HG03060 (cell line): ENCODE data around the gene TMEM212.
A peak's percentile ranks its signal among the peaks of the same experiment; 100 is the strongest.

ENCODE experiments used
- ATAC-seq: cut with Tn5 transposase; IDR thresholded peaks from one replicate; pipeline ENCODE4 v1.9.1; 2021; ENCODE audit warnings: low read depth, moderate number of reproducible peaks; ENCODE audit not compliant: unreplicated experiment

Gene TMEM212

GRCh38 chr3:171833789-171834460 is 9.2 kb upstream of the TMEM212 start:
- no peak for ATAC-seq

DNA sequence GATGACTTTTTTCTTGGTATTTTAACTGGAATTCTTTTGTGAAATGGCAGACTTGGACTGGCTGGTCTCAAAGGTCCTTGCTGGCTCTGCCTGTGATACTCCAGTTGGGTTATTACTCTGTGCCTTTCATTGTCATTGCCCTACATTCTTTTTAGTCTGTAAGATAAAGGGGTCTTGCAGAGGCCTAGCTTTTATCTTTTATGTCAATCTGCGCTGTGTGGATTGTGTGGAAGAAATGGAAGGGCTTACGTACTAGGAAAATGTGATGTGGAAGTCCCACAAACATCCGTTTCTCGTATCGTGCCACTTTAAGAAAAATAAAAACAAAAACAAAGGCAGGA is 8.7 kb upstream of the TMEM212 start:
- no peak for ATAC-seq

- no peak for ATAC-seq
These were observed 8.0 kb upstream of the TMEM212 start for GRCh38 chr3:171835116-171835515.

- ATAC-seq, result no peak
These were observed 7.5 kb upstream of the TMEM212 start for GRCh38 chr3:171835613-171836012.

- no peak for ATAC-seq
These were observed 6.3 kb upstream of the TMEM212 start for GRCh38 chr3:171836855-171837254.

- ATAC-seq, result no peak
These were observed 5.5 kb upstream of the TMEM212 start for GRCh38 chr3:171837698-171838097.

- ATAC-seq, result no peak
These were observed 4.9 kb upstream of the TMEM212 start for GRCh38 chr3:171838218-171838720.

- no peak for ATAC-seq
These were observed 3.9 kb upstream of the TMEM212 start for GRCh38 chr3:171839270-171839669.

DNA sequence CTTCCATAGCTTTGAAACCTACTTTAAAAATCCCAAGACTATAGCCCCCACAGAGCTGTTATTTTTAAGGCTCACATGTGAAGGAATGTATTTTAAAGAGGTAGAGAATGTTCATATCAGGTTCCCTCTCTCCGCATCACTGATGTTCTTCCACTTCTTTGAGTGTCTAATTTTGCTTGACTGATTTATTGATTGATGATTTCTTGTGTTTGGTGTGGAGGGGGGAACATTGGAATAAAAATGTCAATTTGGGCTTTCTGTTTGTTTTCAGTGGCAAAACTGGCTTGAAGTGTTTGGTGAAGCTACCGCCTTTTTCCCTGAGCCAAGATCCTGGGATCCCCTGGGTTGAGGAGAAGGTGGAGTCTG is 2.7 kb upstream of the TMEM212 start:
- no peak for ATAC-seq

DNA sequence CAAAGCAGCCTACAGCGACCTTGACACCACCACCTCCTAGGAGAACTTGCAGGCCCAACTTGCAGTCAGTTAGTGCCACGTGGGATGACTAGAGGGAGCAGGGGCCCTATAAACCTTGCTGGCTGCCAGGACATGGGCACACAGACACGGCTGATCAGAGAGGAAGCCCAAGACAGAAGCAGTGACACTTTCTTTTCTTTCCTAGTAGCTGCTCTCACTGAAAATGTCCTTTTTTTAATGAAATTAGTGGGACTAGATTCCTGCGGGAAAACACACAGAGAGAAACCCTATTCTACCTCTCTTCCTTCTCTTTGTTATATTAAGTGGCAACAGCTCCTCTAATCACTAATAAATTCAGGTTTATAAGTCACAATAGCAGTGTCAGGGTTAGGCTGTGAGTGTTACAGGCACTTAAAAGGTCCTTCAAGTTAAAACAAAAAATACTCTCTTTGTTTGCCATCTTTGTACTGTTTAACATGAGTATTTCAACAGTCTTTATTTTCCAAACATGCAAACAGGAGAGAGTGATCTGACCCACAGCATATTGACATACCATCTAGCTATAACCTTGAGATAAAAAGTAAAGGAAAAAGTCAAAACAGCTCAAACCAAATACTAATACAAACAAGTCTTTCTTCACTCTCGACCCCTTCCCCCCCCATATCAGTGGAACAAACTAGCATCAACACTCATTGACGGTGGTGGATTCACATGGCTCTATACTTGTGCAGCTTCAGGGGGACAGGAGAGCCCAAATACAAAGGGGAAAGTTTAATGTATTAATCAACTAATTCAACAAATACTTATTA is 2.1 kb upstream of the TMEM212 start:
- ATAC-seq, result no peak

DNA sequence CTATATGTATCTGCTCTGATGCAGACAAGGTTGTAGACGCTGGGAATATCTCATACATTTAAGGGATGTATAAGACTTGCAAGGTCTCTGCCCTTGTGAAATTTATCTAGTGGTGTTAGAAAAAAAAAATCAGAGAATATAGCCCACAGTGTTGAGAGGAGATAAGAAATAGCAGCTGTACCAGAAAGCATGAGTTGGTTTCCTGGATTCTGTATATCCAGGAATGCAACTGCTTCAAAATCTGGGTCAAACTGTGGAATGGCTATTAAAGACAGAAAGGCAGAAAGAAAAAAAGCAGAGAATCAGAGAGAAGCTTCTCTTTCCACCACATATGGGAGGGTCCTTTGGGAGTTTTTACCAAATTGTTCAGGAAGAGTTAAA is 1.5 kb upstream of the TMEM212 start:
- no peak for ATAC-seq

GRCh38 chr3:171844873-171845272 is 1.7 kb downstream of the TMEM212 start:
- no peak for ATAC-seq

GRCh38 chr3:171845481-171846284 is 2.5 kb downstream of the TMEM212 start:
- no peak for ATAC-seq

DNA sequence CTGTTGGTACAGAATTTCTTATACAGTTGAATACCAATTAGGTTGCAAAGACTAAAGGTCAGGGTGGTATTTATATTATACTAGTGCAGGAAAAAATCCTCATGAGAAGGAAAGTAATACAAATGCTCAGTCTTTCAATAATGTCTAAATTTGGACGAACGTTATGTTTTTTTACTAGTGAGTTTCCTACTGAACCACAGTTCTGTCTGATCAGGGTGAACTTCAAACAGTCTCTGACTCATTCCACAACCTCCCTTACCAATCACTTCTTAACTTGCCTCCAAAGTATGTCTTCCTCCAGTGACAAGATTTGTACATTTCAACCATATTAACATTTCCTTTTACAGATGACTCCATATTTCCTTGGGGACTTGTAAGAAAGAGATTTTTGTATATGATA is 3.4 kb downstream of the TMEM212 start:
- peak; percentile 97 for ATAC-seq

- ATAC-seq, result no peak
These were observed 4.0 kb downstream of the TMEM212 start for GRCh38 chr3:171847133-171847532.

- ATAC-seq, result no peak
These were observed 4.6 kb downstream of the TMEM212 start for GRCh38 chr3:171847595-171848259.

GRCh38 chr3:171849617-171850319 is 6.6 kb downstream of the TMEM212 start:
- ATAC-seq, result no peak

GRCh38 chr3:171850320-171850959 is 7.3 kb downstream of the TMEM212 start:
- ATAC-seq, result no peak

- ATAC-seq, result no peak
These were observed 8.0 kb downstream of the TMEM212 start for GRCh38 chr3:171850960-171851659.
